A549 treated with CpdA at 1 μM for 4 hours (cell line): ENCODE data around the gene TPGS1. TPM values are rescaled to one million over a fixed set of nuclear protein-coding genes. Genes with fewer than 3 reads are reported as not detected.

Experiments
- total RNA-seq: library from RNA; stranded (reverse); fragments of 200-300 nt; extraction: Qiagen RNA extraction; gene quantifications from 5 replicates; pipeline ENCODE4 v1.2.3, GENCODE V29; 2022; ENCODE audit warnings: low read depth

TPGS1 gene, protein sequence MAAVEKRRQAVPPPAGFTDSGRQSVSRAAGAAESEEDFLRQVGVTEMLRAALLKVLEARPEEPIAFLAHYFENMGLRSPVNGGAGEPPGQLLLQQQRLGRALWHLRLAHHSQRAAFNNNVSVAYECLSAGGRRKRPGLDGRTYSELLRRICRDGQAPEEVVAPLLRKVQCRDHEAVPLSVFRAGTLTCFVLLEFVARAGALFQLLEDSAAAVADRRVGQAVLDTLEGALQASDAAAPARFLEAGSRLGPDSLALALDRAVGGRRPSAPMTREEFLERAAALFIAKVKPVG
- 11.5 to 18.7 TPM (median 16.6 TPM) in 5 replicates for total RNA-seq

DNA sequence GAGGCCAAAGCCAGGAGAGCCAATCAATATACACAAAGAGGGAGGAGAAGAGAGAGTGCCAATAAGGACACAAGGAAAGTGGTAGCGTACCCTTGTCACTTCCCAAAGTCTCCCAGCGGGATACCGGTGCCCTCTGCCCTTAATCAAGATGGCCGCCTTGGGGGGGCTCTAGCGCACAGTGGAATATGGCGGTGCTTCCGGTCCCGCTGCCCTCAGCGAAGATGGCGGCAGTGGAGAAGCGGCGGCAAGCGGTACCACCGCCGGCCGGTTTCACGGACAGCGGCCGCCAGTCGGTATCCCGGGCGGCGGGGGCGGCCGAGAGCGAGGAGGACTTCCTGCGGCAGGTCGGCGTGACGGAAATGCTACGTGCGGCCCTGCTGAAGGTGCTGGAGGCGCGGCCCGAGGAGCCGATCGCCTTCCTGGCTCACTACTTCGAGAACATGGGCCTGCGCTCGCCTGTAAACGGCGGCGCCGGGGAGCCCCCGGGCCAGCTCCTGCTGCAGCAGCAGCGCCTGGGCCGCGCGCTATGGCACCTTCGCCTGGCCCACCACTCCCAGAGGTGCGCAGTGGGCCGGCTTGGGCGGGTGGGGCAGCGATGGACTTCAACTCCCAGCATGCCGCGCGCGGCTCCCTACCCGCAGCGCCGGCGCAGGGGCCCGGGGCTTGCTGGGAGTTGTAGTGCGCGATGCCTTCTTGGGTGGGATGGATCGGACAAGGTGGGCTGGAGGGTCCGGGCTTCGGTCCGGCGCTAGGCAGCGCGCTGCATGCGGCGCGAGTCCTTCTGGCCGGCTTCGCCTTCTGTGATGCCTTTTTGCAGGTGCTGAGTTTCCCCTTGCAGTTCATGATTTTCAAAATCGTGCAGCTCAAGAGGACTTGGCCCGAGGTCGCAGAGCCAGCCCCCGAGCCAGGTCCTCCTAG lies at the start of gene TPGS1:
Gene TPGS1 (plus strand): TSS at position 212 of the 918 bp plus-strand sequence. CDS start 10 bp downstream, at position 222.

DNA sequence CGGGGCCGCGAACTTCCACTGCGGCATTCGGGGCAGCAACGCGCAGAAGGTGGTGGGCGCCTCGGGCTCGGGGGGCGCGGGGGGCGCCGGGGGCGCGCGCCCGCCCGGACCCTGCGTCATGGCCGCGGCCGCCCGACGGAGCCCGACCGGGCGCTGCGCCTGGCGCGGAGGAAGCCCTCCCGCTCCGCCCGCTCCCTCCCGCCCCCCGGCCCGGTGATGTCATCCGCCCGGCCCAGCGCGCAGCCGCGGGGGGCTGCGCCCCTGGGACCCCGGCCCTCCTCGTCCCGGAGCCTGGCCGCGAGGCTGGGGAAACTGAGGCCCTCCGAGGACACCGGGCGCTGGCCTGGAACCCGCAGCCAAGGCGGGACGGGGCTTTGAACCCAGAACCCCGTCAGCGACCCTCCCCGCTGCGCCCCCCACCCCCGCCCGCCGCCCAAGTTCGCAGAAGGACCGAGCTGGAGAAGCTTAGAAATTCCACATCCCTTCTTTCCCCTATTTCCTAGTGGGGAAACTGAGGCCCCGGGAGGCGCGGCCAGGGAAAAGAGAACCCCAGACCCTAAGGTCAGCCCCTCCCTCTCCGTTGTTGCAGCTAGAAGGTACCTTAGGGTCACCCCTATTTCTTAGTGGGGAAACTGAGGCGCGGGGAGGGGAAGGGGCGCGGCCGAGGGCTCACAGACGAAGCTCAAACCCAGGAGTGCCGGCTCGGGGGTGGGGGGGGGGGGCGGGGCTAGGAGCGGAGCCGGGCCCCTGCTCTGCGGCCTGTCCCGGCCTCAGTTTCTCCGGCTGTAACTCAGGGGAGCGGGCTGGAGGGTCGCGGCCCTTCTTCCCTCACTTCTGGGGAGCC lies 46.2 kb upstream of the TPGS1 start, which contains the start of gene SHC2:
Gene SHC2 (minus strand): TSS at position 157 of the 844 bp plus-strand sequence. CDS start 37 bp downstream, at position 120.

DNA sequence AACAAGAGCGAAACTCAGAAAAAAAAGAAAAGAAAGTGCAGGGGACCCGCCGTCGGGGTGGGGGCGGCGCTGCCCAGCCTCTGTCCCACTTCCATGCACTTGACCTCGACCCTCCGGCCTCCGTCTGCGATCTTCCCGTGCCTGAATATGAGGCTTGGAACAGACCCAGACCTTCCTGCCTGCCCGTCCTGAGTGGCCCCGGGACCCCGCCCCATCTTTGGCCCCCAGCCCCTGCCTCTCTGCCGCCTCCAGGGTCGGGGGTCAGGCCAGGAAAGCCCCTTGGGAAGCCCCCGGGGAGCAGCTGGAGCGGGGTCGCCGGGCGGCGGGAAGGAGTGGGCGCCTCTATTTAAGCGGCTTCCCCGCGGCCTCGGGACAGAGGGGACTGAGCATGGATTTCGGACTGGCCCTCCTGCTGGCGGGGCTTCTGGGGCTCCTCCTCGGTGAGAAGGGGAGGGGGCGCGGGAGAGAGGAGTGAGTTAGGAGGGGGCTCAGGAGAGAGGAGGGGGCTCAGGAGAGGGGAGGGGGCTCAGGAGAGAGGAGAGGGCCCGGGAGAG lies 11.1 kb upstream of the TPGS1 start, which contains the start of gene MADCAM1:
Gene MADCAM1 (plus strand): TSS at position 375 of the 554 bp plus-strand sequence. CDS start 14 bp downstream, at position 389.

DNA sequence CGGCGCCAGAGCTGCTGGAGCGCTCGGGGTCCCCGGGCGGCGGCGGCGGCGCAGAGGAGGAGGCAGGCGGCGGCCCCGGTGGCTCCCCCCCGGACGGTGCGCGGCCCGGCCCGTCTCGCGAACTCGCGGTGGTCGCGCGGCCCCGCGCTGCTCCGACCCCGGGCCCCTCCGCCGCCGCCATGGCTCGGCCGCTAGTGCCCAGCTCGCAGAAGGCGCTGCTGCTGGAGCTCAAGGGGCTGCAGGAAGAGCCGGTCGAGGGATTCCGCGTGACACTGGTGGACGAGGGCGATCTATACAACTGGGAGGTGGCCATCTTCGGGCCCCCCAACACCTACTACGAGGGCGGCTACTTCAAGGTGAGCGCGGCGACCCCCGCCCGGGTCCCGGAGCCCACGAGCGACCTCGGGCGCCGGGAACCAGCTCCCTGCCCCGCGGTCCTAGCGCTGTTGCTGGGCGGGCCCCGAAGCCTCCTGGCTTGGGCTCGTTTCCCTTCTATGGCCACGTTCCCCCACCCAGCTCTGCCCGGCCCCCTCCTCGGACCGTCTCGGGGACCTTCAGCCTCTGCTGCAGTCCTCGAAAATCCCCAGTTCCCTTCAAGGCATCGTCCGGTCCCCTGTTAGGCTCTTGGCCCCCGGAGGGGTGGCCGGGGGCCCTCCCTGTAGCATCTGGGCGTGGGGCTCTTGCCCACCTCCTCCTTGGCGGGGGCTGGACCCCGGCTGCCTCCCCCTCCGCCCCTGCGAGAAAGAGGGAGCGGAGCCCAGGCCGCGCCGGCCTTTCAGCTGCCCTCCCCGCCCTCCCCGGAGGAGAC lies 24.7 kb downstream of the TPGS1 start, which contains the start of gene CDC34:
Gene CDC34 (plus strand): TSS at position 8 of the 808 bp plus-strand sequence. CDS start 172 bp downstream, at position 180.

DNA sequence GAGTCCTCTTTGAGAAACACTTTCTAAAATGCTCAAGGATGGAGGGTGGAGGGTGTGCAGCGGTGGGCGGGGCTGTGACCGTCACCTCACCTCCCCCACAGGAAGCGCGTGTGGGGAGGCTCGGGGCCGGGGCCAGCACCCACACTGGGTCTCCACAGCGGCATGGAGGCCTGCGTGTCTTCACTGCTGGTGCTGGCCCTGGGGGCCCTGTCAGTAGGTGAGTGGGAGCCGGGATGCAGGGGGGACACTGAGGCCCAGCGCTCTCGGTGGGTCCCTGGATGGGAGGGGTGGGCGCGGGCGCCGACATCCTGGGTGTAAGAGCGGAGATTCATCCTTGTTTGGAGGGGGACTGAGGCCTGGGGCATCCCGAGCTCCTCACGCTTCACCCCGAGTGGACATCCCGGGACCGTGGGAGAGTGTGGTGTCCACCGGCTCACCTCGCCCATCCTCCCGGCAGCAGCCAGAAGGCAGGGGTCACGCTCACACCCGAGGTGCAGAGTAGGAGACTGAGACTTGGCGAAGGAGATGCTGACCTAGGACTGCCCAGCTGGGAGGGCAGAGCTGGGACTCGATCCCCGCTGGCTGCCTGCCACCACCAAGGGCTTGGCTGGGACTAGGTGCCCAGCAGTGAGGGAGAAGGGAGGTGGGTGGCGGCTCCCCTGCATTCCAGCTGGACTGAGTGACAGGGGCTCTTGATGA lies 36.8 kb downstream of the TPGS1 start, which contains the start of gene GZMM:
Gene GZMM (plus strand): TSS at position 144 of the 699 bp plus-strand sequence. CDS start 19 bp downstream, at position 163.

Other genes with a start within 250 kb of the TPGS1 start
- 75.3 to 116 TPM (median 112 TPM) in 5 replicates for gene PLPP2, start 216.1 kb upstream of the TPGS1 start, total RNA-seq
- 14.4 to 22.9 TPM (median 18.8 TPM) in 5 replicates for gene MIER2, start 162.7 kb upstream of the TPGS1 start, total RNA-seq
- 0.24 to 0.59 TPM (median 0.53 TPM) in 5 replicates for gene C2CD4C, start 98.3 kb upstream of the TPGS1 start, total RNA-seq
- gene SHC2, start 46.5 kb upstream of the TPGS1 start, total RNA-seq, result 0.71 to 1.3 TPM (median 0.85 TPM) in 5 replicates
- gene MADCAM1, start 11.0 kb upstream of the TPGS1 start, total RNA-seq, result 0.28 to 0.46 TPM (median 0.35 TPM) in 4 of 5 replicates, not detected in the other
- gene CDC34, start 24.3 kb downstream of the TPGS1 start, total RNA-seq, result 63.8 to 108 TPM (median 105 TPM) in 5 replicates
- gene GZMM, start 36.6 kb downstream of the TPGS1 start, total RNA-seq, result 0.46 to 0.57 TPM (median 0.47 TPM) in 4 of 5 replicates, not detected in the other
- 654 to 745 TPM (median 712 TPM) in 5 replicates for gene BSG, start 65.1 kb downstream of the TPGS1 start, total RNA-seq
- gene HCN2, start 82.4 kb downstream of the TPGS1 start, total RNA-seq, result 28.0 to 41.1 TPM (median 39.0 TPM) in 5 replicates
- 79.8 to 102 TPM (median 97.1 TPM) in 5 replicates for gene POLRMT, start 126.0 kb downstream of the TPGS1 start, total RNA-seq
- 0.58 to 1.1 TPM (median 0.88 TPM) in 5 replicates for gene FGF22, start 132.4 kb downstream of the TPGS1 start, total RNA-seq
- 54.9 to 71.5 TPM (median 67.0 TPM) in 5 replicates for gene RNF126, start 155.7 kb downstream of the TPGS1 start, total RNA-seq
- gene FSTL3, start 168.9 kb downstream of the TPGS1 start, total RNA-seq, result 118 to 154 TPM (median 135 TPM) in 5 replicates
- gene PRSS57, start 188.0 kb downstream of the TPGS1 start, total RNA-seq, result 0.13 TPM in 1 of 5 replicates, not detected in the others
- 10.0 to 17.7 TPM (median 15.2 TPM) in 5 replicates for gene PALM, start 201.4 kb downstream of the TPGS1 start, total RNA-seq
- 75.0 to 98.0 TPM (median 94.7 TPM) in 5 replicates for gene MISP, start 243.6 kb downstream of the TPGS1 start, total RNA-seq